DOHH2 (cell line): ENCODE measurements around the gene CENPA.

ENCODE experiments used
- H3F3A ChIP-seq: fragments of 200-600 bp; sonication (generic), shearing (Covaris generic); 2 replicates; pipeline ENCODE4 v1.6.0; 2016; ENCODE audit warnings: antibody characterized with exemption, mild to moderate bottlenecking; ENCODE audit not compliant: control insufficient read depth, insufficient read depth
- H3K27ac ChIP-seq: fragments of 200-600 bp; sonication (generic); 2 replicates; pipeline ENCODE4 v1.5.1; 2014; ENCODE audit warnings: low read depth, mild to moderate bottlenecking, low read length, moderate library complexity
- H3K27me3 ChIP-seq: fragments of 200-600 bp; sonication (generic); 2 replicates; pipeline ENCODE4 v1.6.1; 2014; ENCODE audit warnings: mild to moderate bottlenecking, low read length, mixed read lengths; ENCODE audit not compliant: control insufficient read depth
- H3K36me3 ChIP-seq: fragments of 200-600 bp; sonication (generic); 2 replicates; pipeline ENCODE4 v1.6.1; 2014; ENCODE audit warnings: mild to moderate bottlenecking, low read length, moderate library complexity, mixed read lengths; ENCODE audit not compliant: control insufficient read depth
- H3K4me1 ChIP-seq: fragments of 200-600 bp; sonication (generic); 2 replicates; pipeline ENCODE4 v1.6.1; 2014; ENCODE audit warnings: mild to moderate bottlenecking, low read length, mixed read lengths; ENCODE audit not compliant: control insufficient read depth
- H3K4me2 ChIP-seq: fragments of 200-600 bp; sonication (generic); 2 replicates; pipeline ENCODE4 v1.6.0; 2014; ENCODE audit warnings: mild to moderate bottlenecking, low read length, moderate library complexity
- H3K4me3 ChIP-seq: fragments of 200-600 bp; sonication (generic); 2 replicates; pipeline ENCODE4 v1.5.1; 2014; ENCODE audit warnings: mild to moderate bottlenecking, low read length, mixed read lengths
- H3K79me2 ChIP-seq: fragments of 200-600 bp; sonication (generic); 2 replicates; pipeline ENCODE4 v1.6.1; 2014; ENCODE audit warnings: mild to moderate bottlenecking, low read length, mixed read lengths; ENCODE audit not compliant: control insufficient read depth
- H3K9me2 ChIP-seq: fragments of 200-600 bp; sonication (generic); replicated peaks from 2 replicates; pipeline ENCODE4 v1.6.1; 2014; ENCODE audit warnings: mild to moderate bottlenecking, low read length, mixed read lengths; ENCODE audit not compliant: control insufficient read depth
- H3K9me3 ChIP-seq: fragments of 200-600 bp; sonication (generic); 2 replicates; pipeline ENCODE4 v1.6.1; 2014; ENCODE audit warnings: antibody characterized with exemption, low read length, mixed read lengths; ENCODE audit not compliant: control insufficient read depth, insufficient read depth
- H4K20me1 ChIP-seq: fragments of 200-600 bp; sonication (generic); 2 replicates; pipeline ENCODE4 v1.6.0; 2014; ENCODE audit warnings: low read depth, mild to moderate bottlenecking, antibody characterized with exemption, low read length, moderate library complexity; ENCODE audit not compliant: control insufficient read depth, insufficient read depth
- EZH2phosphoT487 ChIP-seq: fragments of 200-600 bp; sonication (generic); IDR thresholded peaks from 2 replicates; pipeline ENCODE4 v1.6.1; 2017; ENCODE audit warnings: borderline replicate concordance, mild to moderate bottlenecking, antibody characterized with exemption, low read length, moderate library complexity, mixed read lengths
- TF ChIP-seq, protein P1 (sequence below): fragments of 200-600 bp; sonication (generic); IDR thresholded peaks from one replicate; pipeline ENCODE4 v1.5.1; 2014; ENCODE audit warnings: antibody characterized with exemption, mild to moderate bottlenecking, low read depth, low read length; ENCODE audit not compliant: poor library complexity, severe bottlenecking

Gene CENPA

DNA sequence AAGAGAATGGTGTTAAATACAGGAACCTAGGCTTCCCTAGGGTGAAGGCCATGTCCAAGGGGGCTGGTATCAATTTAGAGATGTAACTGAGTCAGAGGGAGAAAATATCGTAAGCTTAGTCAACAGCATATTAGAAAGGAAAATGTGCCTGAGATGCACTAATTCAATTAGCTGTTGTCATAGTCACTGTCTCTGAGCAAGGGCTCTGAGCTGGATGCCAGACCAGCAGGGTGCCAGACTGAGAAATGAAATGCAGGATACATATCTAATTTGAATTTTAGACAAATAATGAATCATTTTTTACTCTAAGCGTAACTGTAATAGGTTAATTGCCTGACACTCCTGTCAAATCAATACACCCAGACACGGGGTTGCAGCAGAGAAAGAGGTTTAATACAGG is 33.2 kb upstream of the CENPA start:
- H3K27ac ChIP-seq: no peak overlapping the region
- H3K9me2 ChIP-seq: no peaks in the 10 kb centered on the region
- no peaks in the 10 kb centered on the region for H3F3A ChIP-seq
- H3K79me2 ChIP-seq: peaks cover 4% of the 10 kb centered on the region; the same call in 1 of the 2 replicates
- H3K9me3 ChIP-seq: no peaks in the 10 kb centered on the region
- no peaks in the 10 kb centered on the region for H4K20me1 ChIP-seq
- no peaks in the 10 kb centered on the region for H3K27me3 ChIP-seq
- no peak overlapping the region for H3K4me3 ChIP-seq
- TF ChIP-seq, protein P1, sequence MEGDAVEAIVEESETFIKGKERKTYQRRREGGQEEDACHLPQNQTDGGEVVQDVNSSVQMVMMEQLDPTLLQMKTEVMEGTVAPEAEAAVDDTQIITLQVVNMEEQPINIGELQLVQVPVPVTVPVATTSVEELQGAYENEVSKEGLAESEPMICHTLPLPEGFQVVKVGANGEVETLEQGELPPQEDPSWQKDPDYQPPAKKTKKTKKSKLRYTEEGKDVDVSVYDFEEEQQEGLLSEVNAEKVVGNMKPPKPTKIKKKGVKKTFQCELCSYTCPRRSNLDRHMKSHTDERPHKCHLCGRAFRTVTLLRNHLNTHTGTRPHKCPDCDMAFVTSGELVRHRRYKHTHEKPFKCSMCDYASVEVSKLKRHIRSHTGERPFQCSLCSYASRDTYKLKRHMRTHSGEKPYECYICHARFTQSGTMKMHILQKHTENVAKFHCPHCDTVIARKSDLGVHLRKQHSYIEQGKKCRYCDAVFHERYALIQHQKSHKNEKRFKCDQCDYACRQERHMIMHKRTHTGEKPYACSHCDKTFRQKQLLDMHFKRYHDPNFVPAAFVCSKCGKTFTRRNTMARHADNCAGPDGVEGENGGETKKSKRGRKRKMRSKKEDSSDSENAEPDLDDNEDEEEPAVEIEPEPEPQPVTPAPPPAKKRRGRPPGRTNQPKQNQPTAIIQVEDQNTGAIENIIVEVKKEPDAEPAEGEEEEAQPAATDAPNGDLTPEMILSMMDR: no peak
- no peak for TF ChIP-seq EZH2phosphoT487
- H3K4me2 ChIP-seq: no peak overlapping the region
- no peaks in the 10 kb centered on the region for H3K36me3 ChIP-seq
- peaks cover 37% of the 10 kb centered on the region for H3K4me1 ChIP-seq

DNA sequence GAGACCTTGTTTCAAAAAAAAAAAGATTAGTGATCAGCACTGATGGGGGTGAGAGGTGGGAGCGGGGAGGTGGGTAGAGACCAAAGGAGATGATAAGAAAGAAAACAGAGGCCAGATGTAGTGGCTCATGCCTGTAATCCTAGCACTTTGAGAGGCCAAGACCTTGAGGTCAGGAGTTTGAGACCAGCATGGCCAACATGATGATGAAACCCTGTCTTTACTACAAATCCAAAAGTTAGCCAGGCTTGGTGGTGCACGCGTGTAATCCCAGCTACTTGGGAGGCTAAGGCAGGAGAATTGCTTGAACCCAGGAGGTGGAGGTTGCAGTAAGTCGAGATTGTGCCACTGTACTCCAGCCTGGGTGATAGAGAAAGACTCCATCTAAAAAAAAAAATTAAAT is 31.3 kb upstream of the CENPA start:
- peaks cover 33% of the 10 kb centered on the region for H3K4me1 ChIP-seq
- no peak overlapping the region for H3K4me2 ChIP-seq
- peaks cover 4% of the 10 kb centered on the region; the same call in 1 of the 2 replicates for H3K79me2 ChIP-seq
- no peaks in the 10 kb centered on the region for H3F3A ChIP-seq
- H4K20me1 ChIP-seq: no peaks in the 10 kb centered on the region
- H3K9me3 ChIP-seq: no peaks in the 10 kb centered on the region
- H3K27me3 ChIP-seq: no peaks in the 10 kb centered on the region
- no peaks in the 10 kb centered on the region for H3K9me2 ChIP-seq
- H3K4me3 ChIP-seq: no peak overlapping the region
- H3K27ac ChIP-seq: no peak overlapping the region
- TF ChIP-seq EZH2phosphoT487: no peak
- H3K36me3 ChIP-seq: no peaks in the 10 kb centered on the region

DNA sequence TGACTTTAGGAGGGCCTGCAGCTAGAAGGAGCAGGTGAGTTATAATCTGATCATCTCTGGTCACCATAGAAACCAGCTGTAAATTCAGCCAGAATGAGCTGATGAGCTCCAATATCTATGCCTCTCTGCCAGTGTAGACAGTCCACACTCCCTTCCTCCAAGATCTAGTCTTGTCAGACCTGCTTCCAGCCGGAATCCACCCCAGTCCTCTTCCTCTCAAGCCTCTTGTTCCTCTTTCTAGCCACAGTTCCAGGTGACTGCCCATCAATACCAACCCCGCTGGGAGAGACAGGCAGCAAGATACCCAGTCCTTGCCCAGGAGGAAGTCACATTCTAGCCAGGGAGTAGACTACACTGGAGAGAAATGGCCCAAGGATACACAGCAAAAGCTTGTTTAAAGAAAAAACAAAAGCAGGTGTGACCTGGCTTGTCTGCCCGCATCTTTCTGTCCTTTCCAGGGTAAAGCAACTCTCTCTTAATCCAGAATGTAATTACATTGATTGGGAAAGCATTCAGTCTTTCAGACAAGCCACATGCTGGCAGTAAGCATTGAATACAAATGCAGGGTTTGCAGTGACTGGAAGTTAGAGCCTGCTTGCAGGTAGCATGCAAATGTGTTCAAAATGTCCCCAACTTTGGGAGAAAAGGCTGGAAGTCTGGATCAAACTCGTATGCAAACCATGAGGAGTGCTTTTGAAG is 30.7 kb upstream of the CENPA start:
- H3F3A ChIP-seq: no peaks in the 10 kb centered on the region
- peaks cover 27% of the 10 kb centered on the region for H3K4me1 ChIP-seq
- no peaks in the 10 kb centered on the region for H3K36me3 ChIP-seq
- H3K4me3 ChIP-seq: no peak overlapping the region
- H3K27ac ChIP-seq: no peak overlapping the region
- no peak overlapping the region for H3K4me2 ChIP-seq
- no peaks in the 10 kb centered on the region for H3K27me3 ChIP-seq
- no peaks in the 10 kb centered on the region for H3K9me3 ChIP-seq
- TF ChIP-seq, protein P1: no peak
- TF ChIP-seq EZH2phosphoT487: no peak
- no peaks in the 10 kb centered on the region for H3K9me2 ChIP-seq
- no peaks in the 10 kb centered on the region for H4K20me1 ChIP-seq
- H3K79me2 ChIP-seq: peaks cover 4% of the 10 kb centered on the region; the same call in 1 of the 2 replicates

DNA sequence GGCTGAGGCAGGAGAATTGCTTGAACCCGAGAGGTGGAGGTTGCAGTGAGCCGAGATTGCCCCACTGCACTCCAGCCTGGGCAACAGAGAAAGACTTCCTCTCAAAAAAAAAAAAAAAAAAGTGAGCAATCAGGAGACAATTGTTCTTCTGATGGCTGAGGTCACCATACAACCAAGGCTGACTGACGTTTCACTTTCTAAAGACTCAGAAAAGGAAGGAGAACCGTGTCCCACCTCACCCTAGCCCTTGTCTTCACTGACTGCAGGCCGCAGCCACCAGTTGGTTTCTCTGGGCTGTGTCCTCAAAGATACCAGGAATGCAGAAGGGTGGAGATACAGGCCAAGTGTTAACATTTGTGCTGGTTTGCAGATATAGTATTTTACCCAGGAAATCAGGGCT is 29.5 kb upstream of the CENPA start:
- TF ChIP-seq EZH2phosphoT487: no peak
- TF ChIP-seq, protein P1: no peak
- H3K79me2 ChIP-seq: peaks cover under 1% of the 10 kb centered on the region; the same call in 1 of the 2 replicates
- no peaks in the 10 kb centered on the region for H3K27me3 ChIP-seq
- no peak overlapping the region for H3K27ac ChIP-seq
- H3K4me3 ChIP-seq: no peak overlapping the region
- H4K20me1 ChIP-seq: no peaks in the 10 kb centered on the region
- H3F3A ChIP-seq: no peaks in the 10 kb centered on the region
- no peaks in the 10 kb centered on the region for H3K36me3 ChIP-seq
- H3K9me2 ChIP-seq: no peaks in the 10 kb centered on the region
- H3K4me1 ChIP-seq: peaks cover 17% of the 10 kb centered on the region
- no peaks in the 10 kb centered on the region for H3K9me3 ChIP-seq
- no peak overlapping the region for H3K4me2 ChIP-seq
